Natural killer cell (primary cell): ENCODE results near the gene TMTC2. TPM values are rescaled to one million over a fixed set of nuclear protein-coding genes. Genes with fewer than 3 reads are reported as not detected.

ENCODE experiments used
- ATAC-seq, 3 donors: fragments of 150-1000 bp in 2 of 3; fragments of 200-7000 bp in 1 of 3; cut with Tn5 transposase; 1 replicate in 1 of 3; 2 replicates in 2 of 3; pipeline ENCODE4 v1.10.0; 2021; ENCODE audit warnings: mild to moderate bottlenecking in 2 of 3, moderate library complexity in 2 of 3
- DNase-seq, 2 donors: peaks; one replicate each; pipeline versions ENCODE4 v3.0.0 to v3.0.0-alpha.2; 2013 to 2021; ENCODE audit warnings: mixed read lengths in 1 of 2
- H3K27ac ChIP-seq: one replicate; pipeline ENCODE4 v1.5.1; 2013; ENCODE audit warnings: mild to moderate bottlenecking, low read length
- H3K27me3 ChIP-seq: one replicate; pipeline ENCODE4 v1.6.1; 2013; ENCODE audit warnings: low read length; ENCODE audit not compliant: control insufficient read depth, insufficient read depth
- H3K36me3 ChIP-seq: one replicate; pipeline ENCODE4 v1.6.1; 2013; ENCODE audit warnings: low read length; ENCODE audit not compliant: control insufficient read depth, insufficient read depth
- H3K4me1 ChIP-seq: one replicate; pipeline ENCODE4 v1.6.1; 2013; ENCODE audit warnings: low read length; ENCODE audit not compliant: control insufficient read depth, insufficient read depth
- H3K4me3 ChIP-seq: one replicate; pipeline ENCODE4 v1.5.1; 2013; ENCODE audit warnings: low read length
- H3K9me3 ChIP-seq: one replicate; pipeline ENCODE4 v1.6.1; 2013; ENCODE audit warnings: low read length; ENCODE audit not compliant: control insufficient read depth, insufficient read depth
- H3K27ac Mint-ChIP-seq, 2 donors: one replicate each; pipeline ENCODE4 v1.8.0; 2022; ENCODE audit warnings: mild to moderate bottlenecking in 2 of 2, mixed read lengths in 2 of 2, moderate library complexity in 1 of 2
- H3K27me3 Mint-ChIP-seq, 2 donors: one replicate each; pipeline ENCODE4 v1.8.0; 2022; ENCODE audit warnings: low read depth in 2 of 2, mixed read lengths in 2 of 2
- H3K36me3 Mint-ChIP-seq: one replicate; pipeline ENCODE4 v1.8.0; 2022; ENCODE audit warnings: mixed read lengths
- H3K4me1 Mint-ChIP-seq, 2 donors: one replicate each; pipeline ENCODE4 v1.8.0; 2022; ENCODE audit warnings: mixed read lengths in 2 of 2
- H3K4me3 Mint-ChIP-seq: one replicate; pipeline ENCODE4 v1.8.0; 2022; ENCODE audit warnings: mild to moderate bottlenecking, moderate library complexity, mixed read lengths
- H3K9me3 Mint-ChIP-seq, 2 donors: one replicate each; pipeline ENCODE4 v1.8.0; 2022; ENCODE audit warnings: mixed read lengths in 2 of 2
- WGBS: methylation state at CpG from one replicate; pipeline ENCODE4 v1.1.7; 2013; ENCODE audit warnings: missing lambda C conversion rate; ENCODE audit not compliant: insufficient coverage; 5-methylcytosine and 5-hydroxymethylcytosine counted together
- intact Hi-C: fragments of 100-400 bp; cut with micrococcal nuclease; formaldehyde crosslinking; loops from one replicate; pipeline ENCODE4 v1.14.2; 2022
- total RNA-seq, 4 donors: library from RNA; stranded (reverse); fragments of 120-200 nt in 1 of 4; gene quantifications; one replicate each; pipeline versions ENCODE4 v1.2.3 to v1.2.4, GENCODE V29; 2013 to 2022
- TF ChIP-seq, protein P1 (sequence below): fragments of 200-600 bp; IDR thresholded peaks from one replicate; pipeline ENCODE4 v1.8.0; 2022; ENCODE audit warnings: antibody characterized with exemption

TMTC2 gene
- total RNA-seq, 3 donors from 2014 or later (not counting 1 experiment from before 2014, with no cell fraction given) = 1.4 to 2.3 (median 1.6) TPM

DNA sequence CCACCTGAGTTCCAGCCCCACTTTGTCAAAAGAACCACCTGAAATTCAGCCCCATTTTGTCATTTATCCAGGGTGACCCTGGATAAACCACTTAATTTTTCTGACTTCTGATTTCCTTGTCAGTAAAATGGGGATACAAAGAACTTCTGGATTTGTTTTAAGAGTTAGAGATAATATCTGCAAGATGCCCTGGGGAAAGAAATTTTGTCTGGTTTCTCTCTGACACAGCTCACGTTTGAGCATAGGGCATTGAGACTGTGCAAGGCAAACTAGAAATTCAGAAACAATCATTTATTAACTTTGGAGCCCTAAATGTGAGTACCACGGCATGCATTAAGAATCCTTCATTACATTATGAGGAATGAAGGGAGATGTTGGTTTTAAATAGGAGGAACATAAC, 37.2 kb downstream of the TMTC2 start:
- no peak overlapping the region for H3K4me3 Mint-ChIP-seq
- no peak overlapping the region for H3K4me3 ChIP-seq
- H3K27me3 Mint-ChIP-seq = no peaks in the 10 kb centered on the region
- no peaks in the 10 kb centered on the region for H3K4me1 ChIP-seq
- DNase-seq (no peak), ATAC-seq (no peak)
- WGBS = 56% methylated on average over 1 of the region's 2 CpGs
- no peaks in the 10 kb centered on the region for H3K36me3 ChIP-seq
- no peaks in the 10 kb centered on the region for H3K9me3 ChIP-seq
- TF ChIP-seq, protein P1, sequence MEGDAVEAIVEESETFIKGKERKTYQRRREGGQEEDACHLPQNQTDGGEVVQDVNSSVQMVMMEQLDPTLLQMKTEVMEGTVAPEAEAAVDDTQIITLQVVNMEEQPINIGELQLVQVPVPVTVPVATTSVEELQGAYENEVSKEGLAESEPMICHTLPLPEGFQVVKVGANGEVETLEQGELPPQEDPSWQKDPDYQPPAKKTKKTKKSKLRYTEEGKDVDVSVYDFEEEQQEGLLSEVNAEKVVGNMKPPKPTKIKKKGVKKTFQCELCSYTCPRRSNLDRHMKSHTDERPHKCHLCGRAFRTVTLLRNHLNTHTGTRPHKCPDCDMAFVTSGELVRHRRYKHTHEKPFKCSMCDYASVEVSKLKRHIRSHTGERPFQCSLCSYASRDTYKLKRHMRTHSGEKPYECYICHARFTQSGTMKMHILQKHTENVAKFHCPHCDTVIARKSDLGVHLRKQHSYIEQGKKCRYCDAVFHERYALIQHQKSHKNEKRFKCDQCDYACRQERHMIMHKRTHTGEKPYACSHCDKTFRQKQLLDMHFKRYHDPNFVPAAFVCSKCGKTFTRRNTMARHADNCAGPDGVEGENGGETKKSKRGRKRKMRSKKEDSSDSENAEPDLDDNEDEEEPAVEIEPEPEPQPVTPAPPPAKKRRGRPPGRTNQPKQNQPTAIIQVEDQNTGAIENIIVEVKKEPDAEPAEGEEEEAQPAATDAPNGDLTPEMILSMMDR = no peak
- intact Hi-C loops = no loop called here
- no peak overlapping the region for H3K27ac ChIP-seq
- H3K36me3 Mint-ChIP-seq = no peaks in the 10 kb centered on the region
- H3K27ac Mint-ChIP-seq = no peak overlapping the region
- no peaks in the 10 kb centered on the region for H3K9me3 Mint-ChIP-seq
- no peaks in the 10 kb centered on the region for H3K4me1 Mint-ChIP-seq
- H3K27me3 ChIP-seq = no peaks in the 10 kb centered on the region

DNA sequence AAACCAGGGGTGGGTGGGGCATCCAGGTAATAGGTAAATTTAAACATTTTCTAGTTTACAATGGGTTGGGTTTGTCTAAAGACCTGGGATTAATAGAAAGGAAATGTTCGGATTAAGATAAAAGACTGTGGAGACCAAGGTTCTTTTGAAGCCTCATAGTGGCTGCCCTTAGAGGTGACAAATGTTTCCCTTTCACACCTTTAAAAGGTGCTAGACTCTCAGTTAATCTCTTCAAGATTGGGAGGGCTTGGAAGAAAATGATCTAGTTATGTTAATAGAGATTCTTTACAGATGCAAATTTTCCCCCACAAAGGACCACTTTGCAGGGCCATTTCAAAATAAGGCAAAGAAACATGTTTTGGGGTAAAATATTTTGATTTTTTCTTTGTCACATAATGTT, 39.0 kb downstream of the TMTC2 start:
- Histone ChIP-seq H3K9me3 (no peaks in the 10 kb centered on the region), H3K4me3 (no peak overlapping the region), H3K27ac (no peak overlapping the region), H3K27me3 (no peaks in the 10 kb centered on the region), H3K4me1 (no peaks in the 10 kb centered on the region), H3K36me3 (no peaks in the 10 kb centered on the region)
- ATAC-seq (no peak), DNase-seq (no peak)
- Mint-ChIP-seq H3K27ac (no peak overlapping the region), H3K4me3 (no peak overlapping the region), H3K36me3 (no peaks in the 10 kb centered on the region), H3K9me3 (no peaks in the 10 kb centered on the region), H3K4me1 (no peaks in the 10 kb centered on the region), H3K27me3 (no peaks in the 10 kb centered on the region)
- 50% methylated on average over 1 of the region's 1 CpG for WGBS
- intact Hi-C loops = no loop called here
- TF ChIP-seq, protein P1 = no peak

DNA sequence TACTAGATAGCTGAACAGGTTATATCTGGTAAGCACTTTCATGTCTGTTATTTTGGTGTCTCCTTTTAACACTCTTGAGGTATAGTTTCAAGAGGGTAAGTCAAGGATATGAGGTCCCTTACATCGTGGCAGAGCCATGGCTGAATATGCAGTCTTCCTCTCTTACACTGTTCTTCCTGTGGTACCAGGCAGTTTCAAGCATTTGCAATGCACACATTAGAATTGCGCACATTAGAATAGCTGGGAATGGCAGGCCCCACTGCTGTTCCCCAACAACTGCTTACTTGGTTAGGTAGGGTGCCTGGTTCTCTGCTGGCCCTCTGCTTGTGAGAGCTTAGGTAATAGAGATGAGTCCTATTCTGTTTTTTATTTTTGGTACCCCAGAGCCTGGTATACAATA, 41.2 kb downstream of the TMTC2 start:
- no peaks in the 10 kb centered on the region for H3K9me3 ChIP-seq
- H3K4me3 ChIP-seq = no peak overlapping the region
- DNase-seq (no peak), ATAC-seq (no peak)
- H3K27ac ChIP-seq = no peak overlapping the region
- intact Hi-C loops = no loop called here
- H3K36me3 ChIP-seq = no peaks in the 10 kb centered on the region
- Mint-ChIP-seq H3K27ac (no peak overlapping the region), H3K4me1 (no peaks in the 10 kb centered on the region), H3K27me3 (no peaks in the 10 kb centered on the region), H3K36me3 (no peaks in the 10 kb centered on the region), H3K4me3 (no peak overlapping the region), H3K9me3 (no peaks in the 10 kb centered on the region)
- TF ChIP-seq, protein P1 = no peak
- H3K4me1 ChIP-seq = no peaks in the 10 kb centered on the region
- no peaks in the 10 kb centered on the region for H3K27me3 ChIP-seq
- 93% methylated on average over 2 of the region's 2 CpGs for WGBS

DNA sequence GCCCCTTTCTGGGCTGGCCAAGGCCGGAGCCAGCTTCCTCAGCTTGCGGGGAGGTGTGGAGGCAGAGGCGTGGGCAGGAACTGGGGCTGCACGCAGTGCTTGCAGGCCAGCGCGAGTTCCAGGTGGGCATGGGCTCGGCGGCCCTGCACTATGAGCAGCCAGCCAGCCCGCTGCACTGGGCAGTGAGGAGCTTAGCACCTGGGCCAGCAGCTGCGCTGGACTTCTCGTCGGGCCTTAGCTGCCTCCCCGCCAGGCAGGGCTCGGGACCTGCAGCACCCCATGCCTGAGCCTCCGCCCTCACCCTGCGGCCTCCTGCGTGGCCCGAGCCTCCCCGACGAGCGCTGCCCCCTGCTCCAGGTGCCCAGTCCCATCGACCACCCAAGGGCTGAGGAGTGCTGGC, 42.0 kb downstream of the TMTC2 start:
- H3K4me1 ChIP-seq = no peaks in the 10 kb centered on the region
- no peak overlapping the region for H3K4me3 ChIP-seq
- Mint-ChIP-seq H3K4me3 (no peak overlapping the region), H3K36me3 (no peaks in the 10 kb centered on the region), H3K9me3 (no peaks in the 10 kb centered on the region), H3K27ac (no peak overlapping the region), H3K27me3 (no peaks in the 10 kb centered on the region), H3K4me1 (no peaks in the 10 kb centered on the region)
- WGBS = 97% methylated on average over 22 of the region's 22 CpGs
- H3K9me3 ChIP-seq = no peaks in the 10 kb centered on the region
- TF ChIP-seq, protein P1 = no peak
- intact Hi-C loops = no loop called here
- H3K27ac ChIP-seq = no peak overlapping the region
- H3K36me3 ChIP-seq = no peaks in the 10 kb centered on the region
- no peaks in the 10 kb centered on the region for H3K27me3 ChIP-seq
- ATAC-seq = no peak
- DNase-seq = no peak
